ENCODE measurements around the gene CD207. TPM values are rescaled to one million over a fixed set of nuclear protein-coding genes. Genes with fewer than 3 reads are reported as not detected.

CD207 gene
- total RNA-seq, 1 experiment from 2014 or later = not detected

- peaks cover 56% of the 10 kb centered on the region for H3K27me3 Mint-ChIP-seq (ENCODE audit: insufficient read depth, unreplicated experiment)
- H3K4me3 Mint-ChIP-seq (ENCODE audit: unreplicated experiment) = peak overlapping the region; percentile 52
- POLR2A ChIA-PET = interaction anchor here (0.6 kb wide), 1 partner anchor 62 kb away, joined by 3 read pairs; no protein-coding TSS in a partner anchor
- H3K27ac Mint-ChIP-seq (ENCODE audit: low read depth, unreplicated experiment) = no peak overlapping the region
- H3K36me3 Mint-ChIP-seq (ENCODE audit: insufficient read depth, unreplicated experiment) = no peaks in the 10 kb centered on the region
- DNase-seq (ENCODE audit: unreplicated experiment) = peak; percentile 63
- CTCF ChIA-PET = interaction anchor here (0.6 to 2.0 kb wide), 22 partner anchors 9 to 485 kb away, joined by 3 to 13 read pairs (median 4); no protein-coding TSS in a partner anchor
- intact Hi-C loops (cut with micrococcal nuclease) = loop anchor here (1.0 kb wide), 2 partner anchors 82 to 158 kb away; no protein-coding TSS in a partner anchor
- no peaks in the 10 kb centered on the region for H3K9me3 Mint-ChIP-seq (ENCODE audit: unreplicated experiment)
- peaks cover 5% of the 10 kb centered on the region for H3K4me1 Mint-ChIP-seq (ENCODE audit: insufficient read depth, unreplicated experiment)
- BruUV-seq (replicated peaks) = no TSS peak
- TF ChIP-seq CTCF (IDR thresholded peaks at IDR 0.05; ENCODE audit: unreplicated experiment) = peak; percentile 53
Observed at GRCh38 chr2:70789304-70790135, 46.1 kb downstream of the CD207 start.

GRCh38 chr2:70785137-70785911 lies 50.3 kb downstream of the CD207 start:
- H3K27me3 Mint-ChIP-seq (ENCODE audit: insufficient read depth, unreplicated experiment) = peaks cover 29% of the 10 kb centered on the region
- H3K4me3 Mint-ChIP-seq (ENCODE audit: unreplicated experiment) = no peak overlapping the region
- ChIA-PET POLR2A (interaction anchor here (0.6 to 1.2 kb wide), 3 partner anchors 129 to 481 kb away, joined by 3 read pairs; no protein-coding TSS in a partner anchor), CTCF (interaction anchor here (0.6 to 3.0 kb wide), 19 partner anchors 9 to 483 kb away, joined by 3 to 16 read pairs (median 4); partner anchors contain the start of gene FAM136A)
- peak; percentile 64 for DNase-seq (ENCODE audit: unreplicated experiment)
- intact Hi-C loops (cut with micrococcal nuclease) = loop anchor here (1.0 kb wide), 3 partner anchors 98 to 481 kb away; no protein-coding TSS in a partner anchor
- H3K27ac Mint-ChIP-seq (ENCODE audit: low read depth, unreplicated experiment) = no peak overlapping the region
- peaks cover 6% of the 10 kb centered on the region for H3K4me1 Mint-ChIP-seq (ENCODE audit: insufficient read depth, unreplicated experiment)
- BruUV-seq (replicated peaks) = no TSS peak
- peak; percentile 51 for TF ChIP-seq CTCF (IDR thresholded peaks at IDR 0.05; ENCODE audit: unreplicated experiment)
- H3K9me3 Mint-ChIP-seq (ENCODE audit: unreplicated experiment) = no peaks in the 10 kb centered on the region
- H3K36me3 Mint-ChIP-seq (ENCODE audit: insufficient read depth, unreplicated experiment) = no peaks in the 10 kb centered on the region

GRCh38 chr2:70784320-70784719 lies 51.3 kb downstream of the CD207 start:
- Mint-ChIP-seq H3K4me1 (ENCODE audit: insufficient read depth, unreplicated experiment) (peaks cover 9% of the 10 kb centered on the region), H3K36me3 (ENCODE audit: insufficient read depth, unreplicated experiment) (no peaks in the 10 kb centered on the region), H3K9me3 (ENCODE audit: unreplicated experiment) (no peaks in the 10 kb centered on the region), H3K4me3 (ENCODE audit: unreplicated experiment) (no peak overlapping the region), H3K27ac (ENCODE audit: low read depth, unreplicated experiment) (no peak overlapping the region), H3K27me3 (ENCODE audit: insufficient read depth, unreplicated experiment) (peaks cover 23% of the 10 kb centered on the region)
- POLR2A ChIA-PET = no interaction called here
- DNase-seq (ENCODE audit: unreplicated experiment) = no peak
- intact Hi-C loops (cut with micrococcal nuclease) = no loop called here
- CTCF ChIA-PET = interaction anchor here (0.6 to 3.0 kb wide), 13 partner anchors 10 to 482 kb away, joined by 3 to 16 read pairs (median 4); partner anchors contain the start of gene FAM136A
- BruUV-seq (replicated peaks) = no TSS peak
- TF ChIP-seq CTCF (IDR thresholded peaks at IDR 0.05; ENCODE audit: unreplicated experiment) = no peak

Other genes starting within 250 kb of the CD207 start
- 0.23 and 0.34 TPM in 2 replicates for gene ADD2, start 67.6 kb downstream of the CD207 start, total RNA-seq (2022)
- gene FIGLA, start 45.2 kb downstream of the CD207 start, total RNA-seq (2022) = not detected in 2 replicates
- not detected in 2 replicates for gene CLEC4F, start 15.2 kb downstream of the CD207 start, total RNA-seq (2022)
- gene VAX2, start 64.8 kb upstream of the CD207 start, total RNA-seq (2022) = not detected in 2 replicates
- gene ATP6V1B1, start 100.1 kb upstream of the CD207 start, total RNA-seq (2022) = not detected in 2 replicates
- not detected in 2 replicates for gene ANKRD53, start 142.8 kb upstream of the CD207 start, total RNA-seq (2022)
- gene TEX261, start 159.1 kb upstream of the CD207 start, total RNA-seq (2022) = 52.3 and 63.2 TPM in 2 replicates
- 30.9 and 45.7 TPM in 2 replicates for gene NAGK, start 232.8 kb upstream of the CD207 start, total RNA-seq (2022)

All from MCF 10A (cell line).